Sigmoid colon (tissue), 7 donors: ENCODE measurements around the gene CREB3L2. TPM values are rescaled to one million over a fixed set of nuclear protein-coding genes. Genes with fewer than 3 reads are reported as not detected.
A peak's percentile ranks its signal among the peaks of the same experiment; 100 is the strongest.

Experiments used
- DNase-seq: peaks from one replicate; pipeline ENCODE4 v3.0.0-alpha.2; 2019
- H3K27ac ChIP-seq, 4 donors: fragments of 200-600 bp; sonication (generic); one replicate each; pipeline ENCODE4 v1.5.1; 2016 to 2019; ENCODE audit warnings: mild to moderate bottlenecking in 1 of 4
- H3K27me3 ChIP-seq, 3 donors: fragments of 200-600 bp; sonication (generic); one replicate each; pipeline ENCODE4 v1.5.1; 2019; ENCODE audit warnings: mild to moderate bottlenecking in 1 of 3
- H3K36me3 ChIP-seq, 4 donors: fragments of 200-600 bp; sonication (generic); one replicate each; pipeline ENCODE4 v1.5.1; 2016 to 2019
- H3K4me1 ChIP-seq, 4 donors: fragments of 200-600 bp; sonication (generic); one replicate each; pipeline ENCODE4 v1.5.1; 2017 to 2019
- H3K4me3 ChIP-seq, 4 donors: fragments of 200-600 bp; sonication (generic); one replicate each; pipeline ENCODE4 v1.5.1; 2017 to 2019; ENCODE audit warnings: mild to moderate bottlenecking in 2 of 4, moderate library complexity in 1 of 4
- H3K9me3 ChIP-seq, 4 donors: fragments of 200-600 bp in 3 of 4; sonication (generic) in 3 of 4; one replicate each; pipeline versions ENCODE4 v1.5.1 to v1.6.1; 2013 to 2019
- EP300 ChIP-seq, 4 donors: sonication (generic); formaldehyde crosslinking; IDR thresholded peaks; one replicate each; pipeline ENCODE4 v1.6.1; 2017; ENCODE audit warnings: antibody characterized with exemption in 4 of 4
- POLR2A ChIP-seq, 2 donors: fragments of 450-650 bp; IDR thresholded peaks; one replicate each; pipeline ENCODE4 v1.6.1; 2016; ENCODE audit warnings: antibody characterized with exemption in 2 of 2, mild to moderate bottlenecking in 2 of 2, moderate library complexity in 2 of 2
- POLR2AphosphoS5 ChIP-seq, 4 donors: sonication (generic); formaldehyde crosslinking; IDR thresholded peaks; one replicate each; pipeline ENCODE4 v1.6.1; 2017; ENCODE audit warnings: antibody characterized with exemption in 4 of 4
- WGBS, 2 donors: extraction: QIAGEN DNeasy Blood & Tissue Kit; methylation state at CpG; one replicate each; pipeline ENCODE4 v1.1.7; 2013; 5-methylcytosine and 5-hydroxymethylcytosine counted together
- intact Hi-C: fragments of 100-400 bp; cut with DNase I; formaldehyde crosslinking; loops from one replicate; pipeline ENCODE4 v1.15.1; 2023
- polyA plus RNA-seq, 3 donors: library from polyadenylated mRNA; stranded (reverse); fragments of 200-250 nt; gene quantifications; one replicate each; pipeline ENCODE4 v1.2.3, GENCODE V29; 2013
- total RNA-seq, 4 donors: library from RNA; depleted of rRNA; stranded (reverse); fragments of >200 nt; gene quantifications; one replicate each; pipeline ENCODE4 v1.1.0, GENCODE V29; 2016
- TF ChIP-seq, protein P1 (sequence below), 4 experiments: fragments of 450-650 bp in 3 of 4; fragments of 200-600 bp in 1 of 4; IDR thresholded peaks; one replicate each; pipeline ENCODE4 v1.5.1; 2016 to 2019; ENCODE audit warnings: antibody characterized with exemption in 4 of 4, mild to moderate bottlenecking in 3 of 4, moderate library complexity in 2 of 4
- donor health status: healthy with polysubstance abuse.
- donor health status: Bipolar disorder and iron deficiency.
- donor health status: healthy.

Gene CREB3L2
- total and polyA plus RNA-seq, 7 donors, result 3.0 to 41.3 (median 26.0) TPM

DNA sequence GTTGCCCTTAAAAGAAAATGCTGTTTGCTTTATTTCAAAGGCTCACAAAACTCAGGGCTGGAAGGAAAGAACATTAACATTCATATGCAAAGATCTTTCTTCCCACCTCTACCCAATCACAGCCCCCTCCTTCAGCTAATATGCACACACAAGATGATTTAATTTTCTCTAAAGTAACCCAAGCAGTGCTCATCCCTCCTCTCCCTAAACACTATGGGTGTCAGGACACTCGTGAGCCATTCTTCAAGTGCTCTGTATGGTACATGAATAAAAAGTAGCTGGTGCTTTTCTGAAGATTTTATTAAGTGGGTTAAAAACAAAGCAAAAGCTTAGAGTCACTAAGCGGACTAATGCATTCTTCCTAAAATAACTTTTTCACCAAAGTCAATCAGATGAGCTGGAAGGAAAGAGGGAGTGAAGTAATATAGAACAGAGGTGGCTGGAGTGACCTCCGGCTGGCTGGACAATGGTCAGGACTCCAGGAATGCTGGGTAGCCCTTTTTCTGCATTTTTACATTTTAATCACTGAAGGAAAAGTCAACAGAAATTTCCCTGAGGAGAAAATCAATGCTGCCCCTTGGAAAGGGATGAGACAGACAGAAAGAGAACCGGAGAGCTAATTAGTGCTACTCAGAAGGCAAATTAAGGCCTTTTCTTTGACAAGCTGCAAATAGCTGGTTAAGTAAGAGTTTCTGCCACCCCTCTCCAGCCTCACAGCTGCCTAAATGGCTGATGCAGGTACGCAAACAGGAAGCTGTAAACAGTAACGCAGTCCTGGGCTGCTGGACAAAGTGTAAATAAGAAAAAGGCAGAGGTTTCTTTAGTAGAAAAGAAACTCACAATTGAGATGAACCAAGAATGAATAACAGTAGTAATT is 161.7 kb downstream of the CREB3L2 start:
- no peak for DNase-seq
- Histone ChIP-seq H3K36me3 (no peaks in the 10 kb centered on the region), H3K27me3 (peaks cover 0 to 23% (median 19%) of the 10 kb centered on the region in 3 donors), H3K27ac (no peak overlapping the region), H3K9me3 (no peaks in the 10 kb centered on the region), H3K4me3 (no peak overlapping the region), H3K4me1 (no peaks in the 10 kb centered on the region)
- TF ChIP-seq POLR2AphosphoS5 (IDR thresholded peaks at IDR 0.05) (no peak), POLR2A (IDR thresholded peaks at IDR 0.05) (no peak), EP300 (IDR thresholded peaks at IDR 0.05) (no peak)
- TF ChIP-seq, protein P1, sequence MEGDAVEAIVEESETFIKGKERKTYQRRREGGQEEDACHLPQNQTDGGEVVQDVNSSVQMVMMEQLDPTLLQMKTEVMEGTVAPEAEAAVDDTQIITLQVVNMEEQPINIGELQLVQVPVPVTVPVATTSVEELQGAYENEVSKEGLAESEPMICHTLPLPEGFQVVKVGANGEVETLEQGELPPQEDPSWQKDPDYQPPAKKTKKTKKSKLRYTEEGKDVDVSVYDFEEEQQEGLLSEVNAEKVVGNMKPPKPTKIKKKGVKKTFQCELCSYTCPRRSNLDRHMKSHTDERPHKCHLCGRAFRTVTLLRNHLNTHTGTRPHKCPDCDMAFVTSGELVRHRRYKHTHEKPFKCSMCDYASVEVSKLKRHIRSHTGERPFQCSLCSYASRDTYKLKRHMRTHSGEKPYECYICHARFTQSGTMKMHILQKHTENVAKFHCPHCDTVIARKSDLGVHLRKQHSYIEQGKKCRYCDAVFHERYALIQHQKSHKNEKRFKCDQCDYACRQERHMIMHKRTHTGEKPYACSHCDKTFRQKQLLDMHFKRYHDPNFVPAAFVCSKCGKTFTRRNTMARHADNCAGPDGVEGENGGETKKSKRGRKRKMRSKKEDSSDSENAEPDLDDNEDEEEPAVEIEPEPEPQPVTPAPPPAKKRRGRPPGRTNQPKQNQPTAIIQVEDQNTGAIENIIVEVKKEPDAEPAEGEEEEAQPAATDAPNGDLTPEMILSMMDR (IDR thresholded peaks at IDR 0.05), result no peak
- intact Hi-C loops, result no loop called here
- WGBS, 2 donors, result 49 to 70% methylated on average over 6 of the region's 6 CpGs

DNA sequence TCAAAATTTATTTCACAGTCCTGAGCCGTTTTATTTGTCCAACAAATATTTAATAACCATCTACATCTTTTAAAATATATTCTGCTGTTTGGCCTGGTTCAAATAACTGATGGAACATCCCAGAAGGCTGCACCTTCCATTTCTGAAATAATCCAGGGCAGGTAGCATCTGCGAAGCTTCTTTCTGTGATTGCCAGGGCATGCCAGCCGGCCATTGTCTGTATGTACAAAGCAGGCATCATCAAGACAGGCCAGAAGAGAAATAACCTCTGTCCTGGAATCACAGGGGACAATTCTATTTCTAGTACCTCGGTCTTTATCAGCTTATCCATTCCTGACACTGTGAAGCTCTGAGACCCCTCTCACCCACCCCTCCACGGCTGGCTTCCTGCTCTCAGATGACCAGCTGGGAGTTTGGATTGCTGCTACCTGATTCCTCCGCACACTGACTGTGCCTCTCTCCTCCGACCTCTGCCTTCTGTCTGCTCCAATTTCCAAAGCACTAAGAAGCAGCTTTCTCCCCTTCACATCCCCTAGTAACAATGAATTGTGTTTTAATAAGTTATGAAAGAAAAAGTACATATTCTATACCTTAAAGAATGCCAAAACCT is 163.1 kb downstream of the CREB3L2 start:
- intact Hi-C loops, result no loop called here
- Histone ChIP-seq H3K36me3 (no peaks in the 10 kb centered on the region), H3K4me3 (no peak overlapping the region), H3K27me3 (peaks cover 0 to 10% (median 6%) of the 10 kb centered on the region in 3 donors), H3K4me1 (no peaks in the 10 kb centered on the region), H3K9me3 (peaks cover 0 to 2% (median 0%) of the 10 kb centered on the region in 4 donors), H3K27ac (no peak overlapping the region)
- WGBS, 2 donors, result 66 to 78% methylated on average over 7 of the region's 7 CpGs
- TF ChIP-seq POLR2AphosphoS5 (IDR thresholded peaks at IDR 0.05) (no peak), EP300 (IDR thresholded peaks at IDR 0.05) (no peak), POLR2A (IDR thresholded peaks at IDR 0.05) (no peak)
- TF ChIP-seq, protein P1 (IDR thresholded peaks at IDR 0.05), result no peak
- DNase-seq, result no peak

DNA sequence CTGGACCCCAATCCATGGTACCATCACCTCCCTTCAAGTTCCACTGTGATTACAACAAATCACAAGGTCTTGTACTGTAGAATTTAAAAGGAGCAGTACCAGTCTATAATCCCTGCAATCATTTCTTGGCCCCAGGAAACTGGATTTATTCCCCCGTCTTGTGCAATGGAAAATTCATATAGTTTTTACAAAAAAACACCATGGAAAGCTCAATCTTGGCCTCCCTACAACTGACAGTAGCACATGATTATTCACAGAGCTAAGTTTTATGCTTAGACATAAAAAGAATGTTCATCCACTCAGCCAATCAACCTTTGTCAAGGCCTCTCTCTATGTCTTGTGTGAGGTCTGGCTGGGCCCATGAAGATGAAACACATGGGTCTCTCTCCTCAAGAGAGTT is 165.3 kb downstream of the CREB3L2 start:
- H3K27ac ChIP-seq, result peak overlapping the region in 1 of 4 donors; percentile 67
- TF ChIP-seq POLR2AphosphoS5 (IDR thresholded peaks at IDR 0.05), result no peak
- TF ChIP-seq POLR2A (IDR thresholded peaks at IDR 0.05), result no peak
- TF ChIP-seq, protein P1 (IDR thresholded peaks at IDR 0.05), result no peak
- TF ChIP-seq EP300 (IDR thresholded peaks at IDR 0.05), result no peak
- H3K36me3 ChIP-seq, result no peaks in the 10 kb centered on the region
- H3K4me1 ChIP-seq, result no peaks in the 10 kb centered on the region
- H3K9me3 ChIP-seq, result peaks cover 0 to 10% (median 3%) of the 10 kb centered on the region in 4 donors
- intact Hi-C loops, result no loop called here
- no peaks in the 10 kb centered on the region for H3K27me3 ChIP-seq
- DNase-seq, result no peak
- H3K4me3 ChIP-seq, result no peak overlapping the region
- WGBS, 2 donors, result 53 to 86% methylated on average over 1 of the region's 1 CpG

DNA sequence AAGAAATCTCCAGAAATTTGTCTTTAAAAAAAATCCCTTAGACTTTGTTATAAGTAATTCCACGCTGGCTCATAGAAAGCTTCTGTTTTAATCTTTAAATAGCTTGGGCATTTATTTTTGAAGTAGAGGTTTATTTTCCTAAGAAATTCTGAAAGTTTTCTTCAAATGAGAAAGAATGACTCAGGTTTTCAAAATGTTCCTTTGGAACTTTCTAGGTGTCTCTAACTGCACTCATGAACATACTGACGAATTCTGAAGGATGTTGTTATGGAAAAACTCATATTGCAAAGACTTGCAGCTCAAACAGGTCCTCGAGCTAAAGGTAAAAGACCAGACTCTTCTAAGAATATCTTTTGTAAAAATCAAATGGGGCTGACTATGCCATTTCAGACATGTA is 165.8 kb downstream of the CREB3L2 start:
- H3K4me1 ChIP-seq, result no peaks in the 10 kb centered on the region
- no peaks in the 10 kb centered on the region for H3K27me3 ChIP-seq
- intact Hi-C loops, result no loop called here
- peak overlapping the region in 1 of 4 donors; percentile 67 for H3K27ac ChIP-seq
- no peak overlapping the region for H3K4me3 ChIP-seq
- TF ChIP-seq POLR2A (IDR thresholded peaks at IDR 0.05), result no peak
- TF ChIP-seq POLR2AphosphoS5 (IDR thresholded peaks at IDR 0.05), result no peak
- TF ChIP-seq, protein P1 (IDR thresholded peaks at IDR 0.05), result no peak
- no peak for TF ChIP-seq EP300 (IDR thresholded peaks at IDR 0.05)
- peaks cover 0 to 10% (median 3%) of the 10 kb centered on the region in 4 donors for H3K9me3 ChIP-seq
- no peaks in the 10 kb centered on the region for H3K36me3 ChIP-seq
- DNase-seq, result no peak
- WGBS, 2 donors, result 77 to 87% methylated on average over 3 of the region's 3 CpGs
